ENCODE data around the gene NEK4. TPM values are rescaled to one million over a fixed set of nuclear protein-coding genes. Genes with fewer than 3 reads are reported as not detected.
A peak's percentile ranks its signal among the peaks of the same experiment; 100 is the strongest.
"Not testable (repeated sequence)": the region's sequence is repeated elsewhere in the genome, so short reads cannot be mapped to it uniquely, and the experiment has no call there.

The NEK4 gene
- total RNA-seq, 2 donors from 2014 or later = 20.9 to 25.1 TPM

- intact Hi-C loops (cut with DNase I, micrococcal nuclease) = no loop called here
- ATAC-seq = no peak
- peak in 1 of 2 donors; percentile 1 for DNase-seq
These were observed 11.9 kb upstream of the NEK4 start for GRCh38 chr3:52782412-52783210.

- ATAC-seq (no peak), DNase-seq (peak in 1 of 2 donors; percentile 12)
These were observed 11.0 kb upstream of the NEK4 start for GRCh38 chr3:52781741-52782140.

GRCh38 chr3:52779837-52780585 is 9.3 kb upstream of the NEK4 start:
- intact Hi-C loops (cut with DNase I, micrococcal nuclease) = no loop called here
- DNase-seq (peak in 1 of 2 donors; percentile 15), ATAC-seq (no peak)

More at GRCh38 chr3:52781741-52782140, 11.0 kb upstream of the NEK4 start:
- intact Hi-C loops (cut with DNase I, micrococcal nuclease) = no loop called here

DNA sequence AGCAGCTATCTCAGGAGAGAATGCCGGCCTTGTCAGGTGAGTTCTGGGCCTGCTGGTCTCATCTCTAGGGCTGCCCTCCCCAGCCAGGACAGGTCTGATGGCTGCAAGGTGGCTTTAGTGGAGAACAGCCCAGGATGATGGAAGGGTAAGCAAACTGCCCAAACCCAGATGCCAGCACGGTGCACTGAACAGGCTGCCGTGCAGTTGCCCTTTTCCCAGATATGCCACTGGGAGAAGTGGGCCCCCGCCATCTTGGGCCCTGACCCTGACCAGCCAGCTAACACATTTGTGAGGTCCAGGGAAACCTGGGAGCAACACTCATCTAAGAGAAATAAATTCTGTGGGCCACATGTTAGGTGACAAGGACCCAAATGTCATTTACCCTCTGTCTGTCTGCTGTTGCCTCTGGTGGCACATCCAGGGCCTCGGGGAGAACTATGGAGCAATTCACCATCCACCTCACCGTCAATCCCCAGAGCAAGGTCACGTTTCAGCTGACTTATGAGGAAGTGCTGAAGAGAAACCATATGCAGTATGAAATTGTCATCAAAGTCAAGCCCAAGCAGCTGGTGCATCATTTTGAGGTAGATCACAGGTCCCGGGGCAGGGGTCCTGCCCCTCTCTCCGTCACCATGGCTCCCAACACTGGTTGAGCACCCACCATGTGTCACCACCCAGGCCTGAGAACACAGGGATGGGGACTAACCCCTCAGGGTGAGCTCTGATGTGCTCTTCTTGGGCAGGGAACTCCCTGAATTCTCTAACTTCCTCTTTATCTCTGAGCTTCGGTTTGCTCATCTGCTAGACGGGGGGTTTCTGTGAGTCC is 8.5 kb upstream of the NEK4 start:
- intact Hi-C loops (cut with DNase I, micrococcal nuclease) = no loop called here
- no peak for ATAC-seq
- DNase-seq = peak in 1 of 2 donors; percentile 17

GRCh38 chr3:52777959-52778805 is 7.4 kb upstream of the NEK4 start:
- ATAC-seq (no peak), DNase-seq (peak in 1 of 2 donors; percentile 11)
- intact Hi-C loops (cut with DNase I, micrococcal nuclease) = no loop called here

- intact Hi-C loops (cut with DNase I, micrococcal nuclease) = no loop called here
- DNase-seq (peak in 1 of 2 donors; percentile 16), ATAC-seq (no peak)
These were observed 6.6 kb upstream of the NEK4 start, which contains the start of gene ITIH1 for GRCh38 chr3:52777127-52777958. Gene ITIH1, plus strand, starts transcription at chr3:52777599. Its CDS starts 17 bp downstream, at chr3:52777616.

GRCh38 chr3:52776486-52776885 is 5.7 kb upstream of the NEK4 start:
- intact Hi-C loops (cut with DNase I, micrococcal nuclease); ATAC-seq: not testable (repeated sequence)
- DNase-seq = peak in 1 of 2 donors; percentile 2

DNA sequence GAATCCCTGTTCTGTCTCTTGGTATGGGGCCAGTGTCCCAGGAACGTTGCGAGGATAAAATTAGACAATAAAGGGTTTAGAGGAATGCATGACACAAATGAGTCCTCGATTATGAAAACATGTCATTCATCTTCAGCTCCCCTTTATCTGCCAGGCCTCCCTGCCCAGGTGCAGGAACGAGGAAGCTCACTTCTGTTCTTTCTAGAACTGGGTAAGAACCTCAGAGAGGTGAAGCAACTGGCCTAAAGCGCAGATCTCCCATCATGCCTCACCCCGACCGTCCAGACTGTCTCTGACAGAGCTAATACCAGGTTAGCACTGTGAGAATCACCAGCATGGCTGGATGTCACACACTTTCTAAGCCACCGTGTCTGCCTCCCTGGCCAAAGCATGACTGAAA is 5.1 kb upstream of the NEK4 start:
- intact Hi-C loops (cut with DNase I, micrococcal nuclease) = no loop called here
- ATAC-seq (no peak), DNase-seq (peak in 1 of 2 donors; percentile 1)

DNA sequence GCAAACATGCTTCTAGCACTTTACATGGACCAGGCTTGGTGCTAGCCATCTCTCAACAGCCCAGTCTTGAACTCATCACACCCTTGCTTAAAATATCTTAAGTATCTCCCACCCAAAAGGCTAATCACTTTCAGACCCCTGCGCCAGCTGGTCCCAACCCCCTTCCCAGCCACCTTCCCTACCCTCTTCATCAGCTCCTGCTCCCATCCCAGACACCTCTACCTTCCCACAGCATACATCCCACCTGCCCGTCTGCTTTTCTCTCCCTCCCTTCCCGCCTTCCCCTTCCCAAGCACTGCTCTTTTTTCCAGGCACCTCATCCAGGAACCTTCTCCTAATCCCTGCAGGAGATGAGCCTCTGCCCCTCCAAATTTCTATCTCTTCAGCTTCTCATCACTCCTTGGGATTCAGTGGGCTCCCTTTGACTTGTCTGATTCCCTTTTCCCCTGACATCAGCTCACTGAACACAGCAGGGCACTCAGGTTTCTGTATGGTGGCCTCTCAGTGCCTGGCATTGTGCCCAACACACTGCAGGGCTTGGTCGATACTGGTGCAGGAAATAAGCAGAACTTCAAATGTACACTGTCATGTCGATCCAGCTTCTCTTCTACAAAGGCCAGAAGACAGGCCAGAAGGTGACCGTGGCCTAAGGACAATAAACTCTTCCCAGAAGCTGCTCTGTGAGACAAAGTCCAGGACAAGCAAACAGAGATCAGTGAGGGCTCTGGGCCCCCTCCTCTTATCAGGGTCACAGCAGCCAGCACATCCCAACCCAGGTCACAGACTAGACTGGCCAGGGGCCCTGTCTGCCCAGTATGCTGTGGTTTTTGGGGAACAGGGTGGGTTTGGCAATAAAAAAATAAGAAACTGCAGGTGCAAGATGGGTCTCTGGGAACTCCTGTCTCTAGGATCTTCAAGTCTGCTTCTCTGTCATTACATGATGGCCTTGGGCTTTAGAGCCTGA is 4.4 kb upstream of the NEK4 start:
- peak; percentile 26 to 44 for DNase-seq
- intact Hi-C loops (cut with DNase I, micrococcal nuclease) = no loop called here
- peak; percentile 19 for ATAC-seq

DNA sequence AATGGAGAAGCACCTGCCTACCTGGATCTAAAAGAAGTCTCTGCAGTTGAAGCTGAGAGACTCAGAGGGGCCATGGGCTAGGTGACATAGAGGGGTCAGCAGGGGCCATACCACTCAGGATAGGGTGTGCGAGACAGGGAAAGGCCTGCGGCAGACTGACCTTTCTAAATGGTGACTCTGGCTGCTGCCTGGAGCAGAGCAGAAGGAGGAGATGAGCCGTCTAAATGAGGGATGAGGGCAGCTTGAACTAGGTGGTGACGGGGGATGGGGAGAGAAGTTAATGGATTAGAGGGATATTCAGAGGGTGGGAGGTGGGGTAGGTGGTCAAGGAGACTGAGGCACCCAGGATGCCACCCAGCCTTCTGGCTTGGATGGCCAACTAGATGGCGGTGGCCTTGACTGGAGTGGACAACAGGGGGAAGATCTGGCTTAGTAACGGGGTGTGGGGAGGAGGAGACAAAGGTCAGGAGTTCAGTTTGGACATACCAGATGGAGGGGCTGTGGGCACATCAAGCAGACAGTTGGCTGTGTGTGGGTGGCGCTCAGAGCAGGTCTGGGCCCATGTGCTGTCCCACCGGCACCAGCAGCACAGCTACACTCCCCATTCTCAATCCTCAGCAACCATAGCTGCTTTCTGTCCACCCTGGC is 3.5 kb upstream of the NEK4 start:
- intact Hi-C loops (cut with DNase I, micrococcal nuclease) = no loop called here
- DNase-seq (no peak), ATAC-seq (no peak)

DNA sequence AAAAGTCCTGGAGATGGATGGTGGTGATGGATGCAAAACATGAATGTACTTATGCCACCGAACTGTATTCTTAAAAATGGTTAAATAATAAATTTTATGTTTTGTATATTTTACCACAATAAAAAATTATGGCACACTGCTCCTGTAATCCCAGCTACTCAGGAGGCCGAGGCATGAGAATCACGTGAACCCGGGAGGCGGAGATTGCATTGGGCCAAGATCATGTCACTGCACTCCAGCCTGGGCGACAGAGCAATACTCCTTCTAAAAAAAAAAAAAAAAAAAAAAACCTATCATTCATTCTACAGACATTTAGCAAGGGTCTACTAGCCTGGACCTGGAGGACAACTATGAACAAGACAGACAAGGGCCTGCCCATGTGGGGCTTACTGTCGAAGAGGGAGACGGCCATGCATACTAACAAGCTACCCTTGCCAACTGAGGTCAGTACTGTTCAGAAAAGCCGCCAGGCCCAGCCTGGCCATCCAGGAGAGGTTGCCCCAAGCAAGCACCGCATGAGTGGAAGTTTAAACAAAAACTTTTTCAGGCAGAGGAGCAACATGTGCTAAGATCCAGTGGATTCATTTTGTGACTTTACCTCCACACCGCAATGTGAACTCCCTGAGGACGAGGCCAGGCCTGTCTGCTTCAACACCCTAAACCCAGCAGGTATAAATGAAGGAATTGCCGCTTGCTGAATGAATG is 2.8 kb upstream of the NEK4 start:
- DNase-seq = no peak
- ATAC-seq = no peak
- intact Hi-C loops (cut with DNase I, micrococcal nuclease) = no loop called here

DNA sequence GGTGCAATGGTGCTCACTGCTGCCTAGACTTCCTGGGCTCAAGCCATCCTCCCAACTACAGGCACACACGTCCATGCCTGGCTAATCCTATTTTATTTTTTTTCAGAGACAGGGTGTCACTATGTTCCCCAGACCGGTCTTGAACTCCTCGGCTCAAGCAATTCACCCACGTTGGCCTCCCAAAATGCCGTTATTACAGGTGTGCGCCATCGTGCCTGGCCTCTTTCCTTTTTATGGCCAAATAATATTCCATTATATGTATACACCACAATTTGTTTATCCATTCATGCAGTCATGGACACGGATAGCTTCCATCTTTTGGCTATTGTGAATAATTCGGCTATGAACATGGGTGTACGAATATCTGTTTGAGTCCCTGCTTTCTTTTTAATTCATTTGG is 962 bp upstream of the NEK4 start:
- intact Hi-C loops (cut with DNase I, micrococcal nuclease) = no loop called here
- ATAC-seq (no peak), DNase-seq (no peak)

- DNase-seq (no peak), ATAC-seq (peak; percentile 13)
- intact Hi-C loops (cut with DNase I, micrococcal nuclease) = no loop called here
These were observed 568 bp upstream of the NEK4 start for GRCh38 chr3:52771334-52771681.

DNA sequence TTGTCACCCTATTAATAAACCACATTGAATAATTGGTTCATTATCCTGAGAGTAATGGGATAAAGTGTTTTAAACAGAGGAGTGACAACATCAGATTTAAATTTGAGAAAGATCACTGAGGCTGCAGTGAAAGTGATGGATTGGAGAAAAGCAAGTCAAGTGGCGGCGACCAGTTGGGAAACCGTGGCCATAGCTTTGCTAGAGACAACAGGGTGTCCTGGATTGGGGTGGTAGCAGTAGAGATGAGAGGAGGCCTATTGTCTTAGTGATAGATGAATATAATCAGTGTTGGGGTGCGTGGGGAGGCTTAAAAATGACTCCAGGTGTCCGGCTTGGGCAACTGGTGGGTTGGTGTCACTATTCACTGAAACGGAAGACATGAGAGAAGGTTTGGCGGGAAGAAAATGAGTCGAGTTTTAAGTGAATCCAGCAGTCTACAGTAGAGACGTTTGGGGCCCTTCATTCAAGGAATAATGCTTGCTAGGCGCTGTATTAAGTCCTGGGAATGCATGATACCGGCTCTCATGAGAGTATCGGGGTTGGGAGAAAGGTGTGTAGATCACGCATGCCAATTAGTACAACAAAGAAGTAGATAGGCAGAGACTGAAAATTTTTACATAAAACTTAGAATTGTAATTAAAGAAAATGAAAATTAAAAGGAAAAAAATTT is 819 bp downstream of the NEK4 start:
- DNase-seq (no peak), ATAC-seq (peak; percentile 5)
- intact Hi-C loops (cut with DNase I, micrococcal nuclease) = no loop called here

- intact Hi-C loops (cut with DNase I, micrococcal nuclease) = no loop called here
- DNase-seq (no peak), ATAC-seq (no peak)
These were observed 7.3 kb downstream of the NEK4 start for GRCh38 chr3:52763466-52763865.

Measured in left colon (tissue), 2 donors.